HG02763 (cell line): ENCODE results near the gene HDX.
A peak's percentile ranks its signal among the peaks of the same experiment; 100 is the strongest.
"Not testable (repeated sequence)": the region's sequence is repeated elsewhere in the genome, so short reads cannot be mapped to it uniquely, and the experiment has no call there.

Source experiments
- ATAC-seq: cut with Tn5 transposase; IDR thresholded peaks from one replicate; pipeline ENCODE4 v1.9.1; 2021; ENCODE audit warnings: mild to moderate bottlenecking, moderate library complexity; ENCODE audit not compliant: unreplicated experiment

HDX gene

DNA sequence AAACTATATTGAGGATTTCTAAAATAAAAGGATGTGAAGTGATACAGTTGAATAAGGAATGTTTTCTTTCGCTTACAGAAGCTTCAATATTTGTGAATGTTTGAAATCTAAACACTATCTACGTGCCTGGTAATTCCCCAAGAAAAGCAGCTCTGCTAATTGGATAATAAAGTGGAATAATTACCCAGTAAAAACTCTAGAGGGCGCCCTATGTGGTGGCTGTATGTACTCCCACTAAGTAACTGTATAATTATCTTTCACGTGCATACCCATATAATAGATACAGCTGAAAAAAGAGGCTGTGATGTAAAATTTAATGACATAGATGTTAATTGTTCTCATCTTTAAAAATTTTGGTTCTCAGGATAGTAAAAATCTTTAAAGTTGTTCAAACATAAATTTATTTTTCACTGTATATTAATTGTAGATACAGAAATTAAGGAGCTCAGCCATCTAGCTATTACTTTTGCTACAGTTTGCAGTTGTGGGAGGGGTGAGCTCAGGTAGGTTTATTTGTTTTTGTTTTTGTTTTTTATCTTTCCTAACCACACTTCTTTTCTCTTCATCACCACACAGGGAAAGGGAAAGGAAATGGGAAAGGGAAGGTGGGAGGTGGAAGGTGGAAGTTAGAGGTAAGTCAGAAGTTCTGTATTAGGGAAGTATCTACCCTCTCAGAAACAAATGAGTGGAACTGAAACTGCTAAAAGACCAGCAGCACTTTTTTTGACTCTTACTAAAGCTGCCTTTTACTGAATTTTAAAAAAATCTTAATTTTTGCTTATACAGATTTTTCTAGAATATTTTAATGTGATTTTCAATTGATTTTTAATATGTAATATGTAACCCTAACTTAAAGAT lies 162.5 kb downstream of the HDX start:
- ATAC-seq, result peak; percentile 77

- no peak for ATAC-seq
Measured at GRCh38 chrX:84336646-84337045, 165.6 kb downstream of the HDX start.

DNA sequence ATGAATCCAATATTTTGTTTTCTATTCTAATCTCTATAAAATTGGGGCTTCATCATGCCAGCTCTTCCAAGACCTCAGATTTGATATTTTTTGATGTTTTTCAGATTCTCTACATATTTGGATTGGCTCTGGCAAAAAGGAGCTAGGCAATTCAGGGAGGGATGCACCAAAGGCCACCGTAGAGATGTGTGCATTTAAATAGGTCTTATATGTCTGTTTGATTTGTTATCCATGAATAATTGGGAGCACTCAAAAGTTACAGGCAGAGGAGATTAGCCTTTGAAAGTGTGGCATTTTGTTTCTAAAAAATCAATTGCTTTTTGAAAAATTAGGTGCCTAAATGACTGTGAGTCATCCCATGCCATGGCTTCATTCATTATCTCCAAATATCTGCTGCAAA lies 167.1 kb downstream of the HDX start:
- ATAC-seq, result no peak

GRCh38 chrX:84322083-84322827 lies 180.0 kb downstream of the HDX start:
- ATAC-seq, result no peak

- ATAC-seq, result no peak
Measured at GRCh38 chrX:84320614-84321013, 181.6 kb downstream of the HDX start.

- ATAC-seq, result no peak
Measured at GRCh38 chrX:84320023-84320422, 182.2 kb downstream of the HDX start.

DNA sequence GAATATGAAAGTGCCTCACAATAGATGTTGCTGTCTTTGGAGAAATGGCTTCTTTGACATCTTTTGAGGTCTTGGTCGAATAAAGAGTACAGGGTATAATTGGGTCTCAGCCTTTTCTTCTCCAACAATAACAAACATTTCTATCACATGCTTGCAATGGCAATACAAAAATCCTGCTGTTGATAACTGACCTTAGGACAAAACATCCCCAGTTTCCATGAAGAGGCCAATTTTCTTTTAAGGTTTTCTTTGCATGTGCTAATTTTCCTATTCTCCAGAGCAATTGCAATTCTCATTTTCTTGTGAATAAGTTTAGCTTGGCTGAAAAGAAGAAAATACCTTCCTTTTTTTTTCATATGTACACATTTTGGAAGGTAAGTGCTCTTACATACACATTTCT lies 183.6 kb downstream of the HDX start:
- ATAC-seq, result no peak

DNA sequence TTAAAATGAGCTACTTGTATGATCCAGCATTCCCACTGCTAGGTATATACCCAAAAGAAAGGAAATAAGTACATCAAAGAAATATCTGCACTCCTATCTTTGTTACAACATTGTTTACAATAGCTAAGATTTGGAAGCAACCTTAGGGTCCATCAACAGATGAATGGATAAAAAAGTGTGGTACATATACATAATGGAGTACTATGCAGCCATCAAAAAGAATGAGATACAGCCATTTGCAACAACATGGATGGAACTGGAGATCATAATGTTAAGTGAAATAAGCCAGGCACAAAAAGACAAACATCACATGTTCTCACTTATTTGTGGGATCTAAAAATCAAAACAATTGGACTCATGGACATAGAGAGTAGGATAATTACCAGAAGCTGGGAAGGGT lies 186.3 kb downstream of the HDX start:
- not testable (repeated sequence) for ATAC-seq
